H1 (cell line): ENCODE results near the gene SEMA4D. TPM values are rescaled to one million over a fixed set of nuclear protein-coding genes. Genes with fewer than 3 reads are reported as not detected.
A peak's percentile ranks its signal among the peaks of the same experiment; 100 is the strongest.

Source experiments
- CTCF ChIA-PET: fragments of 300-600 bp; sonication (Branson Sonifier 250); formaldehyde crosslinking; loops from one replicate; lab custom pipeline; 2021; ENCODE audit not compliant: partially characterized antibody; lab: Charles Lee
- POLR2A ChIA-PET: fragments of 300-600 bp; sonication (Branson Sonifier 250); formaldehyde crosslinking; loops from one replicate; lab custom pipeline; 2021; ENCODE audit warnings: inconsistent platforms; ENCODE audit not compliant: partially characterized antibody; lab: Charles Lee
- DNase-seq, 2 experiments: peaks; one replicate each; pipeline versions ENCODE4 v3.0.0 to v3.0.0-alpha.2; 2010 to 2022; ENCODE audit warnings: low spot score in 2 of 2, low read depth in 1 of 2, mixed read lengths in 1 of 2
- FAIRE-seq: peaks from 2 replicates; lab custom pipeline; 2011; peaks lifted over from hg19 to GRCh38; lab: Jason Lieb, UNC
- H2AFZ ChIP-seq: 2 replicates; pipeline ENCODE4 v1.8.1; 2012; ENCODE audit warnings: low read length, inconsistent platforms
- H2AK5ac ChIP-seq: 2 replicates; pipeline ENCODE4 v1.6.1; 2013; ENCODE audit warnings: low read depth, low read length
- H2BK120ac ChIP-seq: replicated peaks from 2 replicates; pipeline ENCODE3; 2013; ENCODE audit warnings: low read depth, low read length, inconsistent platforms
- H2BK12ac ChIP-seq: 2 replicates; pipeline ENCODE4 v1.6.1; 2013; ENCODE audit warnings: low read depth, low read length
- H2BK15ac ChIP-seq: 2 replicates; pipeline ENCODE4 v1.6.1; 2013; ENCODE audit warnings: low read length
- H2BK20ac ChIP-seq: 2 replicates; pipeline ENCODE4 v1.6.1; 2013; ENCODE audit warnings: low read length
- H2BK5ac ChIP-seq: 2 replicates; pipeline ENCODE4 v1.6.1; 2013; ENCODE audit warnings: low read depth, low read length
- H3K14ac ChIP-seq: 2 replicates; pipeline ENCODE4 v1.6.1; 2013; ENCODE audit warnings: inconsistent platforms; ENCODE audit not compliant: insufficient read length
- H3K18ac ChIP-seq: 2 replicates; pipeline ENCODE4 v1.6.1; 2013; ENCODE audit warnings: low read length; ENCODE audit errors: extremely low read depth
- H3K23ac ChIP-seq: 2 replicates; pipeline ENCODE4 v1.6.1; 2013; ENCODE audit warnings: inconsistent platforms; ENCODE audit not compliant: insufficient read length
- H3K23me2 ChIP-seq: 2 replicates; pipeline ENCODE4 v1.6.1; 2013; ENCODE audit warnings: low read depth, low read length
- H3K27ac ChIP-seq: 2 replicates; pipeline ENCODE4 v1.6.1; 2011; ENCODE audit warnings: low read depth, low read length, inconsistent platforms
- H3K27me3 ChIP-seq, 4 experiments: replicated peaks in 1 of 4; 1 replicate in 1 of 4; 2 replicates in 3 of 4; pipeline versions ENCODE4 v1.6.1 to v1.8.1; 2011 to 2013; ENCODE audit warnings: low read length in 3 of 4, mild to moderate bottlenecking in 3 of 4, inconsistent platforms in 2 of 4, mixed read lengths in 2 of 4, moderate library complexity in 1 of 4; ENCODE audit not compliant: control insufficient read depth in 3 of 4, insufficient read depth in 3 of 4; ENCODE audit errors: extremely low read depth in 1 of 4
- H3K36me3 ChIP-seq, 4 experiments: 2 replicates each; pipeline versions ENCODE4 v1.6.1 to v1.8.1; 2011 to 2013; ENCODE audit warnings: mild to moderate bottlenecking in 4 of 4, low read length in 3 of 4, moderate library complexity in 2 of 4, control low read depth in 1 of 4, inconsistent platforms in 1 of 4; ENCODE audit not compliant: insufficient read depth in 4 of 4, control insufficient read depth in 2 of 4
- H3K4ac ChIP-seq: replicated peaks from 2 replicates; pipeline ENCODE3; 2013; ENCODE audit warnings: low read length, low read depth, mixed read lengths, inconsistent platforms; ENCODE audit not compliant: insufficient read length
- H3K4me1 ChIP-seq, 4 experiments: replicated peaks in 1 of 4; 1 replicate in 1 of 4; 2 replicates in 3 of 4; pipeline versions ENCODE4 v1.6.1 to v1.8.1; 2011 to 2013; ENCODE audit warnings: low read length in 3 of 4, inconsistent platforms in 2 of 4, mixed read lengths in 1 of 4; ENCODE audit not compliant: insufficient read depth in 4 of 4, control insufficient read depth in 3 of 4
- H3K4me2 ChIP-seq, 2 experiments: 2 replicates each; pipeline versions ENCODE4 v1.6.1 to v1.8.1; 2011 to 2013; ENCODE audit warnings: low read depth in 2 of 2, low read length in 2 of 2, control low read depth in 1 of 2, inconsistent platforms in 1 of 2, mild to moderate bottlenecking in 1 of 2; ENCODE audit not compliant: insufficient read depth in 1 of 2
- H3K4me3 ChIP-seq, 4 experiments: fragments of 200-600, 300-600 bp in 1 of 4; sonication (generic), shearing (Covaris generic), sonication (Bioruptor Twin) in 1 of 4; 2 replicates each; pipeline versions ENCODE4 v1.5.1 to v1.8.1; 2011 to 2016; ENCODE audit warnings: low read length in 4 of 4, low read depth in 3 of 4, control low read depth in 2 of 4, inconsistent platforms in 2 of 4, mild to moderate bottlenecking in 2 of 4, mixed read lengths in 1 of 4, moderate library complexity in 1 of 4; ENCODE audit not compliant: insufficient read depth in 2 of 4; ENCODE audit errors: extremely low read depth in 1 of 4
- H3K56ac ChIP-seq: replicated peaks from 2 replicates; pipeline ENCODE3; 2013; ENCODE audit warnings: low read depth, mild to moderate bottlenecking, mixed read lengths, low read length, inconsistent platforms; ENCODE audit not compliant: insufficient read length
- H3K79me1 ChIP-seq: 2 replicates; pipeline ENCODE4 v1.6.1; 2013; ENCODE audit warnings: low read depth, low read length, control low read depth
- H3K79me2 ChIP-seq, 2 experiments: 2 replicates each; pipeline versions ENCODE4 v1.6.1 to v1.8.1; 2012 to 2013; ENCODE audit warnings: low read length in 2 of 2, mild to moderate bottlenecking in 2 of 2, inconsistent platforms in 1 of 2; ENCODE audit not compliant: insufficient read depth in 2 of 2, control insufficient read depth in 1 of 2
- H3K9ac ChIP-seq, 4 experiments: replicated peaks in 1 of 4; 1 replicate in 1 of 4; 2 replicates in 3 of 4; pipeline versions ENCODE4 v1.6.1 to v1.8.1; 2011 to 2013; ENCODE audit warnings: low read depth in 3 of 4, low read length in 3 of 4, control low read depth in 2 of 4, mild to moderate bottlenecking in 2 of 4, moderate library complexity in 2 of 4, inconsistent platforms in 1 of 4; ENCODE audit errors: extremely low read depth in 1 of 4
- H3K9me3 ChIP-seq, 2 experiments: 2 replicates each; pipeline versions ENCODE4 v1.6.1 to v1.8.1; 2012 to 2013; ENCODE audit warnings: mild to moderate bottlenecking in 2 of 2, moderate library complexity in 2 of 2, control low read depth in 1 of 2, inconsistent platforms in 1 of 2, low read depth in 1 of 2, low read length in 1 of 2, mixed read lengths in 1 of 2; ENCODE audit not compliant: insufficient read depth in 2 of 2
- H4K20me1 ChIP-seq, 2 experiments: replicated peaks in 1 of 2; 2 replicates each; pipeline versions ENCODE3 to v1.8.1; 2011 to 2013; ENCODE audit warnings: inconsistent platforms in 2 of 2, low read length in 2 of 2, mild to moderate bottlenecking in 1 of 2; ENCODE audit not compliant: insufficient read depth in 2 of 2, control insufficient read depth in 1 of 2
- H4K5ac ChIP-seq: 2 replicates; pipeline ENCODE4 v1.6.1; 2013; ENCODE audit warnings: low read length, low read depth, mixed read lengths, inconsistent platforms; ENCODE audit not compliant: insufficient read length
- H4K8ac ChIP-seq: 2 replicates; pipeline ENCODE4 v1.8.0; 2013; ENCODE audit warnings: mild to moderate bottlenecking, moderate library complexity, low read length, inconsistent platforms; ENCODE audit not compliant: insufficient read depth; ENCODE audit errors: extremely low read depth
- H4K91ac ChIP-seq: replicated peaks from 2 replicates; pipeline ENCODE3; 2013; ENCODE audit warnings: low read length, mixed read lengths, inconsistent platforms; ENCODE audit not compliant: insufficient read length
- ASH2L ChIP-seq: fragments of 200-600, 300-600 bp; sonication (generic); IDR thresholded peaks from one replicate; pipeline ENCODE4 v1.7.1; 2017; ENCODE audit warnings: low read length
- EGR1 ChIP-seq: IDR thresholded peaks from 2 replicates; pipeline ENCODE4 v1.6.1; 2011; ENCODE audit warnings: low read depth, low read length, borderline replicate concordance
- JUND ChIP-seq: IDR thresholded peaks from 2 replicates; pipeline ENCODE4 v1.6.1; 2011; ENCODE audit warnings: mild to moderate bottlenecking, improper control_type of control experiment, low read length
- KDM4A ChIP-seq: IDR thresholded peaks from one replicate; pipeline ENCODE4 v1.7.1; 2012; ENCODE audit warnings: low read depth, mild to moderate bottlenecking, moderate library complexity, low read length, inconsistent platforms; ENCODE audit not compliant: severe bottlenecking
- POLR2A ChIP-seq, 2 experiments: IDR thresholded peaks; 1 replicate in 1 of 2; 2 replicates in 1 of 2; pipeline ENCODE4 v1.6.1; 2011; ENCODE audit warnings: low read depth in 2 of 2, low read length in 2 of 2, mild to moderate bottlenecking in 2 of 2; ENCODE audit errors: control extremely low read depth in 1 of 2
- RNF2 ChIP-seq: fragments of 200-900, 300-1000 bp; sonication (generic); IDR thresholded peaks from 2 replicates; pipeline ENCODE4 v1.7.1; 2016; ENCODE audit warnings: borderline replicate concordance, low read depth, mild to moderate bottlenecking, antibody characterized with exemption, low read length; ENCODE audit not compliant: poor library complexity, severe bottlenecking; ENCODE audit errors: missing control alignments
- SIN3A ChIP-seq, 2 experiments: IDR thresholded peaks in 1 of 2; conservative IDR thresholded peaks in 1 of 2; 2 replicates each; pipeline ENCODE4 v1.6.1; 2011 to 2012; ENCODE audit warnings: low read length in 2 of 2, improper control_type of control experiment in 1 of 2, low read depth in 1 of 2, mild to moderate bottlenecking in 1 of 2
- SIX5 ChIP-seq: IDR thresholded peaks from 2 replicates; pipeline ENCODE4 v1.6.1; 2011; ENCODE audit warnings: mild to moderate bottlenecking, low read depth, low read length
- SP2 ChIP-seq: IDR thresholded peaks from 2 replicates; pipeline ENCODE4 v1.6.1; 2012; ENCODE audit warnings: mild to moderate bottlenecking, low read length, inconsistent platforms
- WGBS, 2 experiments: shearing (Covaris generic) in 1 of 2; methylation state at CpG; one replicate each; pipeline versions ENCODE4 v1.1.6 to v1.1.7; 2013 to 2015; ENCODE audit warnings: low lambda C conversion rate in 2 of 2, mixed read lengths in 2 of 2, inconsistent platforms in 1 of 2, low coverage in 1 of 2, missing lambda C conversion rate in 1 of 2; ENCODE audit not compliant: insufficient replicate concordance in 2 of 2, insufficient coverage in 1 of 2, insufficient read length in 1 of 2; ENCODE audit errors: extremely low coverage in 1 of 2, missing lambda C conversion rate in 1 of 2; 5-methylcytosine and 5-hydroxymethylcytosine counted together
- polyA plus RNA-seq, 7 experiments: library from polyadenylated mRNA; depleted of rRNA in 3 of 7; stranded (reverse) in 5 of 7; unstranded in 2 of 7; fragments of >200 nt in 5 of 7; fragments of 200-250 nt in 2 of 7; gene quantifications; 1 replicate in 5 of 7; 2 replicates in 1 of 7; 4 replicates in 1 of 7; pipeline versions ENCODE4 v1.2.1 to v1.2.3, GENCODE V29; 2011 to 2013; ENCODE audit warnings: missing spikeins in 2 of 7, mixed read lengths in 2 of 7
- total RNA-seq: library from RNA; stranded (reverse); fragmentation: NEBNext Ultra II Directional; extraction: Animal tissue kit (Norgen Biotek cat#: 25700); gene quantifications from 2 replicates; pipeline ENCODE4 v1.2.1, GENCODE V29; 2021

The SEMA4D gene
- total and polyA plus RNA-seq, 2 of the 8 experiments (the other 6 are each of a cell fraction or from before 2014, with no cell fraction given) = 21.0 to 70.4 TPM

DNA sequence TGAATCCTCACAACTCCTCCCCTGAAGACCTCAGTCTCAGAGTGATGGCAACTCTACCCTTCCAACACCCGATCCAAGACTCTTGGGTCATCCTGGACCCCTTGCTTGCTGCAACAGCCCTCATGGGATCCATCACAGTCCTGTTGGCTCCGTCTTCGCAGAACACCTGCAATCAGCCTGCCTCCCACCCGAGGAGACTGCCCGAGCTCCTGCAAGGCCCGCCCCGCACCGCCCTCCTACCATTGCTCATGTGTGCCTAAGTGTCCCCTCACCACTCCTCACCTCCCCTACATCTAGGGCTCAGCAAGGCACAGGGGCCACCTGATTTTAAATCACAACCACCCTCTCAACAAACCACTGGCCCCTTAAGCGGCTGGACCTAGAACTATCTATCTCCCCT lies 5.3 kb downstream of the SEMA4D start:
- H3K18ac ChIP-seq = no peak overlapping the region
- 0 out of 2 replicates have a peak overlapping the region, but pooled peaks have one; percentile 40 for H2BK5ac ChIP-seq
- H3K9ac ChIP-seq = no peak overlapping the region
- H3K14ac ChIP-seq = peak overlapping the region; percentile 24
- CTCF ChIA-PET = interaction anchor here (0.6 to 4.3 kb wide), 2 partner anchors 50 to 63 kb away, joined by 3 to 18 read pairs; no protein-coding TSS in a partner anchor
- no peak overlapping the region; a peak in 1 of 4 replicates for H3K4me2 ChIP-seq
- H2AK5ac ChIP-seq = peak overlapping the region; percentile 78
- POLR2A ChIA-PET = interaction anchor here (1.6 kb wide), 1 partner anchor 9 kb away, joined by 3 read pairs; no protein-coding TSS in a partner anchor
- H3K27ac ChIP-seq = no peak overlapping the region
- no peak overlapping the region; the same call in 1 of the 2 replicates for H2BK20ac ChIP-seq
- peaks cover 16 to 53% (median 26%) of the 10 kb centered on the region in 4 experiments for H3K4me1 ChIP-seq
- no peak overlapping the region for H3K56ac ChIP-seq
- peaks cover 4% of the 10 kb centered on the region; the same call in 1 of the 2 replicates for H3K23me2 ChIP-seq
- no peak for TF ChIP-seq SIX5
- no peak for TF ChIP-seq ASH2L
- no peak for TF ChIP-seq EGR1
- no peak for TF ChIP-seq KDM4A
- no peak for TF ChIP-seq RNF2
- no peak for TF ChIP-seq SIN3A (conservative IDR thresholded peaks at IDR 0.05 in 1 of 2, IDR thresholded peaks at IDR 0.05 in 1 of 2; ENCODE audit: low read depth in 1 of 2, low read length in 2 of 2)
- TF ChIP-seq JUND = no peak
- TF ChIP-seq POLR2A (IDR thresholded peaks at IDR 0.05; ENCODE audit: control extremely low read depth in 1 of 2, low read depth in 2 of 2, low read length in 2 of 2) = no peak
- TF ChIP-seq SP2 = no peak
- DNase-seq (no peak), FAIRE-seq (no peak)
- H3K23ac ChIP-seq = no peak overlapping the region
- H2AFZ ChIP-seq = no peak overlapping the region
- no peaks in the 10 kb centered on the region for H3K27me3 ChIP-seq
- 0 out of 2 replicates have a peak overlapping the region, but pooled peaks have one; percentile 70 for H2BK12ac ChIP-seq
- H4K20me1 ChIP-seq = peaks cover 10 to 26% of the 10 kb centered on the region in 2 experiments
- no peak overlapping the region for H4K5ac ChIP-seq
- peaks cover 24% of the 10 kb centered on the region for H3K79me1 ChIP-seq
- H4K91ac ChIP-seq = peak overlapping the region; percentile 49
- no peak overlapping the region; the same call in 1 of the 2 replicates for H2BK15ac ChIP-seq
- no peak overlapping the region for H2BK120ac ChIP-seq
- no peaks in the 10 kb centered on the region for H3K36me3 ChIP-seq
- H3K79me2 ChIP-seq = peaks cover 21 to 95% of the 10 kb centered on the region in 2 experiments
- 94% methylated on average over 9 of the region's 9 CpGs; no CpG with 5 or more reads in 1 of the 2 experiments for WGBS, 2 experiments
- no peak overlapping the region for H4K8ac ChIP-seq
- H3K4ac ChIP-seq = no peak overlapping the region
- no peak overlapping the region for H3K4me3 ChIP-seq
- H3K9me3 ChIP-seq = no peaks in the 10 kb centered on the region
